GM18907 (cell line): Measurements from ENCODE around the gene ZNF107.
"Not testable (repeated sequence)": the region's sequence is repeated elsewhere in the genome, so short reads cannot be mapped to it uniquely, and the experiment has no call there.

Experiments
- ATAC-seq: cut with Tn5 transposase; IDR thresholded peaks from one replicate; pipeline ENCODE4 v1.9.1; 2021; ENCODE audit warnings: mild to moderate bottlenecking, moderate library complexity; ENCODE audit not compliant: unreplicated experiment

ZNF107 gene

DNA sequence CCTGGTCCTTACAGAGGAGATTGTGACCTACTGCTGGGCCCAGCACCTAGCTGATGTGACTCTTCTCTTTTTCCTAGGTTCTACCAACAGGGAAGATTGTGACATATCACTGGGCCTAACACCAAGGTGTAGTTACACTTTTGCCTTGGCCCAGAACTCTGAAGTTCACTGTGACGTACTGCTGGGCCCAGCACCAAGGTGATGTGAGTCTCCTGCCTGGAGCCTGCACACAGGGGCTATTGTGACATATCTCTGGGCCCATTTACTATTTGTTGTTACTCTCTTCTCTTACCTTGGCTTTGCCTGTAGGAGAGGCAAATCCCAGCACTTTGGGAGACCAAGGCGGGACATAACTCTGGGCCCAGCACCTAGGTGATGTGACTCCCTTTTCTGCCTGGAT lies 23.1 kb upstream of the ZNF107 start:
- no peak for ATAC-seq

DNA sequence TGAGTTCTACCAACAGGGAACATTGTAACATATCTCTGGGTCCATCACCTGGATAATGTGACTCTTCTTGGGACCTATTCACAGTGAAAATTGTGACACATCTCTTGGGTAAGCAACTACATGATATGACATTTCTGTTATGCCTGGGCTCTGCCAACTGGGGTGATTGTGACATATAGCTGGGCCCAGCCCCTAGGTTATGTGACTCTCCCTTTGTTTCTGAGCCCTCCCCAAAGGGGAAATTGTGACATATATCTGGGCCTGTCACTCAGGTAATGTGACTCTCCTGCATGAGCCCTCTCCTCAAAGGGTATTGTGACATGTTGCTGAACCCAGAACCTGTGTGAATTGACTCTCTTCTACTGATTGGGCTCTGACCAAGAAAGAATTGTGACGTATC lies 22.4 kb upstream of the ZNF107 start:
- no peak for ATAC-seq

DNA sequence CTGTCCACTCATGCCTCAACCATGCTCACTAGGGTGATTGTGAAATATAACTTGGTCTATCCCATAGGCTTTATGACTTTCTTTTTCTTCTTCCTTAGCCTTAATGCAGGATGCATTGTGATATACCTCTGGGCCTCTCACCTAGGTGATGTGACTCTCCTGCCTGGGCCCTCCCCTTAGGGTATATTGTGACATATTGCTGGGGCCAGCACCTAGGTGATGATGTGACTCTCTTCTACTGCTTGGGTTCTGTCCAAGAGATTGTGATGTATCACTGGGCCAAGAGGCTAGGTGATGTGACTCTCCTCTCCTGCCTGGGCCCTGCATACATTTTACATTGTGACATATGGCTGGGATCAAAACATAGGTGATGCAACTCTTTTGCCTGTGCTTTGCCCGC lies 14.7 kb upstream of the ZNF107 start:
- no peak for ATAC-seq

DNA sequence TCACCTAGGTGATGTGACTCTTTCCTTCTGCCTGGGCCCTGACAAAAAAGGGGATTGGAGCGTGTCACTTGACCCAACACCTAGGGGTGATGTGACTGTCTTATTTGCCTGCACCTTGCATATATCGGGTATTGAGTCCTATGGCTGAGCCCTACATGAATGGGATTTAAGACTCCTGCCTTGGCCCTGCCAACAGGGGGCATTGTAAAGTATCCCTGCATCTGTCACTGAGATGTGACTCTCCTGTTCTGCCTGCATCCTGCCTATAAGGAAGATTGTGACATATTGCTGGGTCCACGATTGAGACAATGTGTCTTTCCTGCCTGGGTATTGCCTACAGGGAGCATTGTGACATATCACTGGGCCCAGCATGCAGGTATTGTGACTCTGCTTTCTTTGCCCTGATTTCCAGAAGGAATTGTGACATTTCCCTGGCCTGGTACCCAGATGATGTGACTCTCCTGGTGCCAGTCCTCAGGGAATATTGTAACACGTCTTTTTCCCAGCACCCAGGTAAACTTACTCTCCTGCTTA lies 14.2 kb upstream of the ZNF107 start:
- ATAC-seq = no peak

DNA sequence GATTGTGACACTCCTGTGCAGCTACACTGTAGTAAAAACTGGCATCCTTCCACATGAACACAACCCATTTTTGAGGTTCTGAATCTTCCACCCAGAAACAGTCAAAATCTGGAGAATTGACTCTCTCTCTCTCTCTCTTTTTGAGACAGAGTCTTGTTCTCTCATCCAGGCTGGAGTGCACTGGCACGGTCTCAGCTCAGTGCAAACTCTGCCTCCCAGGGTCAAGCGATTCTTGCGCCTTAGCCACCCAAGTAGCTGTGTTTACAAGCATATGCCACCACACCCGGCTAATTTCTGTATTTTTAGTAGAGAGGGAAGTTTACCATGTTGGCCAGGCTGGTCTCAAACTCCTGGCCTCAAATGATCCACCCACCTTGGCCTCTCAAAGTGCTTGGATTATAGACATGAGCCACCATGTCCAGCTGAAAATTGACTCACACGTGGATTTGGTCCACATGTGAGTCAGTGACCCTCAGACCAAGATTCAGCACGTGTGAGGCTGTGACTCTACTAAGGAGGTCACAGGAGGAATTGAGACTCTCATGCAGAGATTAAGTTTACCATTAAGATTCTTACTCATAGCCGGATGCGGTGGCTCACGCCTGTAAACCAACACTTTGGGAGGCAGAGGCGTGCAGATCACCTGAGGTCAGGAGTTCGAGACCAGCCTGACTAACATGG lies 12.1 kb upstream of the ZNF107 start:
- no peak for ATAC-seq

DNA sequence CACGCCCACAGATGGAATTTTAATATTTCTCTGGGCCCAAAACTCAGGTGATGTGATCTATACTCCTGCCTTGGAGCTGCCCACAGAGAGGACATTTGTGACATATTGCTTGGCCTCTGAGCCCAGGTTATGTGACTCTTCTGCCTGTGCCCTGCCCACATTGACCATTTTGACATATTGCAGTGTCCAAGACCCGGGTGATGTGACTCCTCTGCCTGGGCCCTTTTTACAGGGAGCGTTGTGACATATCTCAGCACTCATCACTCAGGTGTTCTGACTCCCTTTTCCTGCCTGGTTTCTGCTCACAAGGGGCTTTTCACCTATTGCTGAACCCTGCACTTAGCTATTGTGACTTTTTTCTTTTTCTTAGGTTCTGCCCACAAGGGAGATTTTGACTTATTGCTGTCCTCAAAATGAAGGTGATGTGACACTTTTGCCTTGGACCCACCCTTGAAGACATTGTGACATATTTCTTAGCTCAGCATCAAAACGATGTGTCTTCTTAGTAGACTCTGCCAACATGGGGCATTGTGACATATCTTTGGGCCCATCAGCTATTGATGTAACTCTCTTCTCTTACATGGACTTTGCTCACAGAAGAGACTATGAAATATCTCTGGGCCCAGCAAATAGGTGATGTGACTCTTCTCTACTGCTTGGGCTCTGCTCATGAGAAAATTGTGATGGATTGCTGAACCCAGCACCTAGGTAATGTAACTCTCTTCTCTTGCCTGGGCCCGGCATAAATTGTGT lies 11.0 kb upstream of the ZNF107 start:
- ATAC-seq = no peak

DNA sequence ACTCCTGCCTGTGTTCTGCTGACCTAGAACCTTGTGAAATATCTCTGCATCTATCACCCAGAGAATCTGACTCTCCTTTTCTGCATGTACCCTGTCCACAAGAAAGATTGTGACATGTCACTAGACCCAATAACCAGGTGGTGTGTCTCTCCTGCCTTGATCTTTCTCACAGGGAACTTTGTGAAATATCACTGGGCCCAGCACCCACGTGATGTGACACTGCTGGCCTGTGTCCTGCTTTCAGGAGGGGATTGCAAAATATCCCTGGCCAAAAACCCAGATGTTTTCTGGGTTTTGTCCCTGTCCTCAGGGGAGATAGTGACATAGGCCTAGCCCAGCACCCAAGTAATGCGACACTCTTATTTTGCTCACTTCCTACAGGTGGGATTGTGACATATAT lies 10.1 kb upstream of the ZNF107 start:
- no peak for ATAC-seq

DNA sequence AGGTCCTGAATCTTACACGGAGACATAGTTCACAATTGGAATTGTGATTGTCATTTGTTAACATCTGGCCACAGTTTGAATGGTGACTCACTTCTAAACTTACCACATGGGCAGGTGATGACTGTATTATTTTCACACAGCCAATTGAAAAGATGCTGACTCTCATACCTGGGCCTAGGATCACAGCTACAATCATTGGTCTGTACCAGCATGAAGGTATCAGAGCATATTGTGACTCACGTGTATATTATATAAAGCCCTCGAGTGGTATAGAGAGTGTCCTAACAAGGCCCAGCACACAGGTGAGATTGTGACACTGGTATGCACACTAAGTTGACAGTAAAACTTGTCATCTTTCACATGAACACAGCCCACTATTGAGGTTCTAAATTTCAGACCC lies 9.4 kb upstream of the ZNF107 start:
- no peak for ATAC-seq

DNA sequence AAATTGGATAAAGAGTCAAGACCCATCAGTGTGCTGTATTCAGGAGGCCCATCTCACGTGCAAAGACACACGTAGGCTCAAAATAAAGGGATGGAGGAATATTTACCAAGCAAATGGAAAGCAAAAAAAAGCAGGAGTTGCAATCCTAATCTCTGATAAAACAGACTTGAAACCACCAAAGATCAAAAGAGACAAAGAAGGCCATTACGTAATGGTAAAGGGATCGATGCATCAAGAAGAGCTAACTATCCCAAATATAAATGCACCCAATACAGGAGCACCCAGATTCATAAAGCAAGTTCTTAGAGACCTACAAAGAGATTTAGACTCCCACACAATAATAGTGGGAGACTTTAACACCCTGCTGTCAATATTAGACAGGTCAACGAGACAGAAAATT lies 3.8 kb upstream of the ZNF107 start:
- ATAC-seq = not testable (repeated sequence)

DNA sequence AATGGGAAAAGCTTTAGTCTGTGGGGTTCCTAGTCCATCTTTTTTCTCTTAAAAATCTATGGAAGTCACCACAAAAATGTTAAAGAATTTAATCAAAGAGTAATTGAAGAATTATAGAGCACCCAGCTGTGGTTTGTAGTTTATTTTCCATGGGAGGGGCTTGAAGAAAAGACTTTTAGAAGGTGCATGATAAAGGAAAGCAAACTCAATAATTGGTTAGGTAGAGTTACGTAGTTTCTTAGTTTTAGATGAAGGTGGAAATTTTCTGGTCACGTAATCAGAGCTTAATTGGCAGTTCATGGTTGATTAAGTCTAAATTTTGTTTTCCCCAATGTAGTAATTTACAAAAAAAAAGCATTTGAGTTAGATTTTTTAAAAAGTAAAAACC lies 724 bp downstream of the ZNF107 start:
- no peak for ATAC-seq

DNA sequence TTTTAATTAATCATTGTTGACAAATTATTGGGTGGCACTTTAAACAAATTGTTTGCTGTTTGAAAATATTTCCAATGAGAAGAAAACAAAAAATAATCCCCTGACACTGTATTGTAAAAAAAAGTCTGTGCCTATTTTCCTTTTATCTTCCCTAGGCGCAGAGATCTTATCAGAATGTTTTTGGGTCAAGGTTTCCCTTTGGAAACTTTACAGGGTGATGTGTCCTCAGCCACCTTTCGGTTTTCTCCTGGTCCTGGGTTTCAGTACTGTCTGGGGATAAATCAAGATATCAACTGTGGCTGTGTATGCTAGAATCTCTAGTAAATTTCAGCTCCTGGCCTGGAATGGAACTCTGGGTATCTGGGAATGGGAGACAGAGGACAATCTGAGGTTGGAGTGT lies 1.4 kb downstream of the ZNF107 start:
- no peak for ATAC-seq

DNA sequence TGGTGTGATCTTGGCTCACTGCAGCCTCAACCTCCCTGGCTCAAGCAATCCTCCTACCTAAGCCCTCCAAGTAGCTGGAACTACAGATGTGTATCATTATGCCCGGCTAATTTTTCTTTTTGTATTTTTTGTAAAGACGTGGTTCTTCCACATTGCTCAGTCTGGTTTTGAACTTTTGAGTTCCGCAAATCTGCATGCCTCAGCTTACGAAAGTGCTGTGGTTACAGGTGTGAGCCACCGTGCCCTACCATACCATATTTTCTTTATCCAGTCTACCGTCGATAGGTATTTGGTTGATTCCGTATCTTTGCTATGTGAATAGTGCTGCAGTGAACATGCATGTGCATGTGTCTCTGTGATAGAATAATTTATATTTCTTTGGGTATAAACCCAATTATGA lies 6.5 kb downstream of the ZNF107 start:
- no peak for ATAC-seq

DNA sequence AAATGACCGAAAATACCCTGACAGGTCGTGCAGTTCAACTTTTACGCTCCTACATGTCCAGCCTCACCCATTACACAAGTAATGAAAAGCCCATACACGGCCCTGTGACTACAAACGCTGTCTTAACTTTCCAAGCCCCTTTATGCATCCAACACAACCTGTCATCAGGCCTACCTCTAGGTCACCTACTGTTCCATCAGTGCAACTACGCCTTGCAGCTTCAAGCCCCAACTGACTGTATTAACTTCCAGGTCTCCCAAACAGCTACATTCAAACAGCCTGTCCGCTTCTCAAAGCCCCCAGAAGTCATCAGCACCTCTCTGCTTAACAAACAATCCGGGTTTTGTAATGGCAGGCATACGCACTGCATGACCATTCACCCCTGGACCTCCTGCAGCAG lies 19.2 kb downstream of the ZNF107 start:
- no peak for ATAC-seq

DNA sequence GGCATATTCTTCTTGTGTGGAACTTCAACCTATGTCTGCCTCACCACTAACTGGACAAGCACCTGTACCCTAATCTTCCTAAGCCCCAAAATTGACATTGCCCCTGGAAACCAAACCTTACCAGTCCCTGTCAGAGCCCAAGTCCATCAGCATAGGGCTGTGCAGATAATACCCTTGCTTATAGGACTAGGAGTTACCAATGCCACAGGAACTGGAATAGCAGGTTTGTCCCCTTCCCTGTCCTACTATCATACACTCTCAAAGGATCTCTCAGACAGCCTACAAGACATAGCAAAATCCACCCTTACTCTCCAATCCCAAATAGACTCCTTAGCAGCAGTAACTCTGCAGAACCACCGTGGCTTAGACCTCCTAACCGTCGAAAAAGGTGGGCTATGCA lies 19.8 kb downstream of the ZNF107 start:
- no peak for ATAC-seq

DNA sequence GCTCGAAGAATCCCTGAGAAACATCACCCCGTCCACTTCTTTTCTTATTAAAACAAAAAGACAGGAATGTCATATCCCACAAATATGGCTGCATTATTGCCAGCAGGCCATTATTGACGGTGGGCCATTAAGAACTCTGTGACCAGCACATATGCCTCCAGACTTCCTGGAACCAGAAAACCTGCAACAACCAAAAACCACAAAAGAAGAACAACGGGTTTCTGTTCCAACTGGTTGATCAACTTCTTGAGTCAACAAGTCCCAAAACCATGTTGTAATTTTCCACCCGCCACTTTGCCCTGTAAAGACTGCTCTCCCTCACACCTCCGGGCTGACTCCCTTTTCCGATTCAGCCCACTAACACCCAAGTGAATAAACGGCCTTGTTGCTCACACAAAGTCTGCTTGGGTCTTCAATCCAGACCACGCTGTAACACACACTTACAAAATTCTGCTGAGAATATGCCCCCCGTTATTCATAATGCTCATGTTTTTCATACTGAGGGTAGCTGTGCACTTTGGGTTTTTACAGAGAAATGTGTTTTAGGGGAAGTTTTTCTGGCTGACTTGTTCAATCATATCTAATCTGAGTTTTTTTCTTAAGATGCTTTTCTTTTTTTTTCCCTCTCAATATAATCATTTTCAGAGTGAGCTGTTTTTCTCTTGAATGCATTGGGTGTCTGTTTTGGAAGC lies 20.7 kb downstream of the ZNF107 start:
- ATAC-seq = no peak

DNA sequence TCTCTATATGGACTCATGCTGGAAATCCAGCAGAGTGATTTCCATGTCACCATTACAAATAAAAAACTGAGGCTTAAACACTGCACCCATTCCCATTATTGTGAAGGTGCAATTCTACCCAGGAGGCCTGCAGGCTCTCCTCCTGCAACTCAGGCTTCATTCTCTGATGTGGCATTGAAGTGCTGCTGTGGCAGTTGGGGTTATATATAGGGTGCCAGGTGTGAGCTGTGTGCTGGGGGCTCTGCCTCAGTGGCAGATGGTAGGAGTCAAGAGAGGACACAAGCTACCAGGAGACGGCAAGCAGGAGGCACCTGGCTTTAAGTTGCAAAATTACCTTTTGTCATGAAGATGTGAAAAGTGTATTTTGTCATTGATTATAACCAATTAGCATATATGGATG lies 21.3 kb downstream of the ZNF107 start:
- ATAC-seq = no peak

DNA sequence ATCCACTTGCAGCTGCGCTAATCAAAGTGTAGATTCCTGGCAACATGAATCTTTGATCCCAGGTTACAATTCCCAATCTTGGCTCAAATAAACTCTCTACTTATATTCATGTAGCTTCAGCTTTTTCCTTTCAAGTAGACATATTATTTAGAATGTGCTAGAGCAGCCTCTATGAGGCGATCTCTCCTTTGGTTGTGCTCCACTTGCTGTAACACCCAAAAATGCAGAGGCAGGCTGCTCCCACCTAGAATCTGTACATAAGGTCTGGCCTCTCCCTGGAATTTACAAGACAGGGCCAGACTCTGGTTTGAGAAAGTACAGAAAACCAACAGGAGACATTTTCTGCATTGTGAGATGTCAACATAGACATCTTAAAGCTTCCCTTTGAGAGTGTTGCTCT lies 23.1 kb downstream of the ZNF107 start:
- ATAC-seq = no peak

DNA sequence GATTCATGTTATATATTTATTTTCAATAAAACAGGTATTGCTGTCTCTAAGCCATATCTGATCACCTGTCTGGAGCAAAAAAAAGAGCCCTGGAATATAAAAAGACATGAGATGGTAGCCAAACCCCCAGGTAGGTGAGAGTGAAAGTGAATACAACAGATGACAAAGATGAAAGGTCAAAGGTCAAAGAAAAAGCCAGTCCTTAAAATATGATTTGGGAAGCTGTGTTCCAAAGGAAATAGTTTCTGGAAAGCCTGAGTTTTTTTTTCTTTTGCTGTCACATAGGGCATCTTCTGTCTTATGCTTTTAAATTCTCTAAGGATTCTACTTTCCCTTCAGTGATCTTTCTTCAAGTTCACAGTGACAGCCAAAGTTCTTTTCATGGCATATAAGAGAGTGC lies 25.9 kb downstream of the ZNF107 start:
- ATAC-seq = no peak

DNA sequence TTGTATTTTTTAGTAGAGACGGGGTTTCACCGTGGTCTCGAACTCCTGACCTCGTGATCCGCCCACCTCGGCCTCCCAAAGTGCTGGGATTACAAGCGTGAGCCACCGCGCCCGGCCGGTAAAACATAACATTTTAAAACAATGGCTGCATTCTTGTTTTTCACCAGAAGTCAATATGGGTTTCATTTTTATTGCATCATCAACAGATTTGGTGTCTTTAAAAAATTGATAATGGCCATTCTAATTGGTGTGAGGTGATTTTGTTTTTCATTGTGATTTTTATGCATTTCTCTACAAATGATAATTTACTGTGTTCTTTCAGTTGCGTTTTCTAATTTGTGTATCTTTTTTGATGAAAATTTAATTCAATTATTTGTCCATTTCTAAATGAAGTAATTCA lies 31.9 kb downstream of the ZNF107 start:
- not testable (repeated sequence) for ATAC-seq

DNA sequence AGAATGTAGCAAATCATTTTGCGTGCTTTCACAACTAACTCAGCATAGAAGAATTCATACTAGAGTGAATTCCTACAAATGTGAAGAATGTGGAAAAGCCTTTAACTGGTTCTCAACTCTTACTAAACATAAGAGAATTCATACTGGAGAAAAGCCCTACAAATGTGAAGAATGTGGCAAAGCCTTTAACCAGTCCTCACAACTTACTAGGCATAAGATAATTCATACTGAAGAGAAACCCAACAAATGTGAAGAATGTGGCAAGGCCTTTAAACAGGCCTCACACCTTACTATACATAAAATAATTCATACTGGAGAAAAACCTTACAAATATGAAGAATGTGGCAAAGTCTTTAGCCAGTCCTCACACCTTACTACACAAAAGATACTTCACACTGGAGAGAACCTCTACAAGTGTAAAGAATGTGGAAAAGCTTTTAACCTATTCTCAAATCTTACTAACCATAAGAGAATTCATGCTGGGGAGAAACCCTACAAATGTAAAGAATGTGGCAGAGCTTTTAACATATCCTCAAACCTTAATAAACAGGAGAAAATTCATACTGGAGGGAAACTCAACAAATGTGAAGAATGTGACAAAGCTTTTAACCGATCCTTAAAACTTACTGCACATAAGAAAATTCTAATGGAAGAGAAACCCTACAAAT lies 40.8 kb downstream of the ZNF107 start:
- no peak for ATAC-seq

DNA sequence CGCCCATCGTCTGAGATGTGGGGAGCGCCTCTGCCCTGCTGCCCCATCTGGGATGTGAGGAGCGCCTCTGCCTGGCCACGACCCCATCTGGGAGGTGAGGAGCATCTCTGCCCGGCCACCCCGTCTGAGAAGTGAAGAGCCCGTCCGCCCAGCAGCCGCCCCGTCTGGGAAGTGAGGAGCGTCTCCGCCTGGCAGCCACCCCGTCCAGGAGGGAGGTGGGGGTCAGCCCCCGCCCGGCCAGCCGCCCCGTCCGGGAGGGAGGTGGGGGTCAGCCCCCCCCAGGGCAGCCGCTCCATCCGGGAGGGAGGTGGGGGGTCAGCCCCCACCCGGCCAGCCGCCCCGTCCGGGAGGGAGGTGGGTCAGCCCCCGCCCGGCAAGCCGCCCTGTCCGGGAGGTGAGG lies 52.0 kb downstream of the ZNF107 start:
- not testable (repeated sequence) for ATAC-seq
